DOHH2 (cell line): ENCODE data around the gene CDK5RAP2.

Source experiments
- H3F3A ChIP-seq: fragments of 200-600 bp; sonication (generic), shearing (Covaris generic); 2 replicates; pipeline ENCODE4 v1.6.0; 2016; ENCODE audit warnings: antibody characterized with exemption, mild to moderate bottlenecking; ENCODE audit not compliant: control insufficient read depth, insufficient read depth
- H3K27ac ChIP-seq: fragments of 200-600 bp; sonication (generic); 2 replicates; pipeline ENCODE4 v1.5.1; 2014; ENCODE audit warnings: low read depth, mild to moderate bottlenecking, low read length, moderate library complexity
- H3K27me3 ChIP-seq: fragments of 200-600 bp; sonication (generic); 2 replicates; pipeline ENCODE4 v1.6.1; 2014; ENCODE audit warnings: mild to moderate bottlenecking, low read length, mixed read lengths; ENCODE audit not compliant: control insufficient read depth
- H3K36me3 ChIP-seq: fragments of 200-600 bp; sonication (generic); 2 replicates; pipeline ENCODE4 v1.6.1; 2014; ENCODE audit warnings: mild to moderate bottlenecking, low read length, moderate library complexity, mixed read lengths; ENCODE audit not compliant: control insufficient read depth
- H3K4me1 ChIP-seq: fragments of 200-600 bp; sonication (generic); 2 replicates; pipeline ENCODE4 v1.6.1; 2014; ENCODE audit warnings: mild to moderate bottlenecking, low read length, mixed read lengths; ENCODE audit not compliant: control insufficient read depth
- H3K4me2 ChIP-seq: fragments of 200-600 bp; sonication (generic); 2 replicates; pipeline ENCODE4 v1.6.0; 2014; ENCODE audit warnings: mild to moderate bottlenecking, low read length, moderate library complexity
- H3K4me3 ChIP-seq: fragments of 200-600 bp; sonication (generic); 2 replicates; pipeline ENCODE4 v1.5.1; 2014; ENCODE audit warnings: mild to moderate bottlenecking, low read length, mixed read lengths
- H3K79me2 ChIP-seq: fragments of 200-600 bp; sonication (generic); 2 replicates; pipeline ENCODE4 v1.6.1; 2014; ENCODE audit warnings: mild to moderate bottlenecking, low read length, mixed read lengths; ENCODE audit not compliant: control insufficient read depth
- H3K9me2 ChIP-seq: fragments of 200-600 bp; sonication (generic); replicated peaks from 2 replicates; pipeline ENCODE4 v1.6.1; 2014; ENCODE audit warnings: mild to moderate bottlenecking, low read length, mixed read lengths; ENCODE audit not compliant: control insufficient read depth
- H3K9me3 ChIP-seq: fragments of 200-600 bp; sonication (generic); 2 replicates; pipeline ENCODE4 v1.6.1; 2014; ENCODE audit warnings: antibody characterized with exemption, low read length, mixed read lengths; ENCODE audit not compliant: control insufficient read depth, insufficient read depth
- H4K20me1 ChIP-seq: fragments of 200-600 bp; sonication (generic); 2 replicates; pipeline ENCODE4 v1.6.0; 2014; ENCODE audit warnings: low read depth, mild to moderate bottlenecking, antibody characterized with exemption, low read length, moderate library complexity; ENCODE audit not compliant: control insufficient read depth, insufficient read depth
- EZH2phosphoT487 ChIP-seq: fragments of 200-600 bp; sonication (generic); IDR thresholded peaks from 2 replicates; pipeline ENCODE4 v1.6.1; 2017; ENCODE audit warnings: borderline replicate concordance, mild to moderate bottlenecking, antibody characterized with exemption, low read length, moderate library complexity, mixed read lengths
- TF ChIP-seq, protein P1 (sequence below): fragments of 200-600 bp; sonication (generic); IDR thresholded peaks from one replicate; pipeline ENCODE4 v1.5.1; 2014; ENCODE audit warnings: antibody characterized with exemption, mild to moderate bottlenecking, low read depth, low read length; ENCODE audit not compliant: poor library complexity, severe bottlenecking

The CDK5RAP2 gene

DNA sequence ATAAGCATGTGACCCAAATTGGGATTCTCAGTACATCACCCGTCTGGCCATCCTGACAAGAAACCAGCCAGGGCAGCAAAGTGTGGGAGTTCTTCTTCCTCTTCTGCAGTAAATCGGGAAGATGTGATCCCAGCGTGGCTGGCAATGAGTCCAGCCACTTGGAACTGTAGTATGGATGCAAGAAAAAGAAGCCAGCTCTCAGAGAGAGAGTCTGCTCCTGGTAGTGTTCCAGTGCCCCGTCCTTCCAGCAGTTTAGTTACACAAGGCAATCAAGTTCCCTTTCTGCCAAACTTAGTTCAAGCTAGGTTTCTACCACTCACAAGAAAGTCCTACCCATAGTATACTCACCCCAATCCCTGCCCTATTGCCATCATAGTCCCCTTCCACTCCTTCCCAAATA, 65.6 kb downstream of the CDK5RAP2 start:
- Histone ChIP-seq H4K20me1 (no peaks in the 10 kb centered on the region), H3K4me1 (no peaks in the 10 kb centered on the region), H3K4me2 (no peak overlapping the region), H3K36me3 (peaks cover 78% of the 10 kb centered on the region), H3K4me3 (no peak overlapping the region), H3K9me2 (no peaks in the 10 kb centered on the region), H3K9me3 (no peaks in the 10 kb centered on the region), H3K79me2 (no peaks in the 10 kb centered on the region), H3K27ac (no peak overlapping the region), H3F3A (no peaks in the 10 kb centered on the region), H3K27me3 (no peaks in the 10 kb centered on the region)
- no peak for TF ChIP-seq EZH2phosphoT487
- TF ChIP-seq, protein P1, sequence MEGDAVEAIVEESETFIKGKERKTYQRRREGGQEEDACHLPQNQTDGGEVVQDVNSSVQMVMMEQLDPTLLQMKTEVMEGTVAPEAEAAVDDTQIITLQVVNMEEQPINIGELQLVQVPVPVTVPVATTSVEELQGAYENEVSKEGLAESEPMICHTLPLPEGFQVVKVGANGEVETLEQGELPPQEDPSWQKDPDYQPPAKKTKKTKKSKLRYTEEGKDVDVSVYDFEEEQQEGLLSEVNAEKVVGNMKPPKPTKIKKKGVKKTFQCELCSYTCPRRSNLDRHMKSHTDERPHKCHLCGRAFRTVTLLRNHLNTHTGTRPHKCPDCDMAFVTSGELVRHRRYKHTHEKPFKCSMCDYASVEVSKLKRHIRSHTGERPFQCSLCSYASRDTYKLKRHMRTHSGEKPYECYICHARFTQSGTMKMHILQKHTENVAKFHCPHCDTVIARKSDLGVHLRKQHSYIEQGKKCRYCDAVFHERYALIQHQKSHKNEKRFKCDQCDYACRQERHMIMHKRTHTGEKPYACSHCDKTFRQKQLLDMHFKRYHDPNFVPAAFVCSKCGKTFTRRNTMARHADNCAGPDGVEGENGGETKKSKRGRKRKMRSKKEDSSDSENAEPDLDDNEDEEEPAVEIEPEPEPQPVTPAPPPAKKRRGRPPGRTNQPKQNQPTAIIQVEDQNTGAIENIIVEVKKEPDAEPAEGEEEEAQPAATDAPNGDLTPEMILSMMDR: no peak

DNA sequence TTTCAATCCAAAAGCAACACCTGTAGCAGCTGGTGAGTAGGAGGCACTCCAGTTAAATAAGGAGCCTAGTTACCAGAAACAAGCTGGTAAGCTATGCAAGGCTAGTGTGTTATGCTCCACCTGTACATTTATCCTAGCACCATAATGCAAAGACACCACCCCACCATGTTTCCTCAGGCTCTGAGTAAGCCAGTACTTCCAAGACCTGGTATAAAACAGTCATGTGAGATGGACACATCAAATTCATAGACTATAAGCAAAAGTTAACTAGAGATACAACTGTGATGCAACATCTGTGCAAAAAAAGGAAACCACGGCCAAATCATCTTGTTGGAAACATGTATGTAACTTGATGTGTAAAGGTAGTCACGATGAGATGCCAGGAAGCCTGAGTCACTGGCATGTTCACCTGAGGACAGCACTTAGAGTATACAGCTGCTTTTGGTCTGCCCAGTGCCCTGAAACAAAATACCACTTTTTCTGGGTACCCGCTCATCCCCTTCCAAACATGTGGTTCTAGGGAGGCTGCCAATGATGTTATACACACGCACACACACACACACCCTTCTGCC, 66.1 kb downstream of the CDK5RAP2 start:
- Histone ChIP-seq H3K79me2 (no peaks in the 10 kb centered on the region), H3K9me3 (no peaks in the 10 kb centered on the region), H3F3A (no peaks in the 10 kb centered on the region), H4K20me1 (no peaks in the 10 kb centered on the region), H3K27ac (no peak overlapping the region), H3K27me3 (no peaks in the 10 kb centered on the region), H3K4me1 (no peaks in the 10 kb centered on the region), H3K36me3 (peaks cover 77% of the 10 kb centered on the region), H3K4me2 (no peak overlapping the region), H3K4me3 (no peak overlapping the region), H3K9me2 (no peaks in the 10 kb centered on the region)
- TF ChIP-seq EZH2phosphoT487: no peak
- TF ChIP-seq, protein P1: no peak

DNA sequence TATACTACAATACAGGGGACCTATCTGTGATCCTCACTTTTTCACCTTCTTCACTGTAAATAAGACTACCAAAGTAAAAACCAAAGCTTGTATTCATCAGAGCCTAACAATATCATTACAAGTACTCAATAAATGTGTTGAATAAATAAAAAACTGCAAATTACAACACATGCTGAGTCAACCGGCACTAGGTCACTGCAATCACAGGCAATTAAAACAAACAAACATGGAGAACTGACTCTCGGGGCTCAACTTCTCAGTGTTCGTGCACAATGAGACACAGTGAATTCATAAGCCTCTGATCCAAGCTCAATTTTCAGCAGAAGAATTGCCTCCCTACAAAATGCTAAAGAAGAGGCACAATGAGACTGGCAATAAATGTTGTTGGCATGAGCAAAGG, 69.2 kb downstream of the CDK5RAP2 start:
- no peak overlapping the region for H3K27ac ChIP-seq
- H3K9me2 ChIP-seq: no peaks in the 10 kb centered on the region
- H3K4me1 ChIP-seq: peaks cover 8% of the 10 kb centered on the region
- no peaks in the 10 kb centered on the region for H3K79me2 ChIP-seq
- no peaks in the 10 kb centered on the region for H3F3A ChIP-seq
- no peaks in the 10 kb centered on the region for H3K27me3 ChIP-seq
- H3K4me3 ChIP-seq: no peak overlapping the region
- no peak overlapping the region for H3K4me2 ChIP-seq
- no peaks in the 10 kb centered on the region for H4K20me1 ChIP-seq
- H3K36me3 ChIP-seq: peaks cover 78% of the 10 kb centered on the region
- 0 out of 2 replicates have a peak, but pooled peaks cover 3% of the 10 kb centered on the region for H3K9me3 ChIP-seq
- TF ChIP-seq, protein P1: no peak
- TF ChIP-seq EZH2phosphoT487: no peak
